OCI-LY3 (cell line): ENCODE data around the gene MUC6.

Experiments
- H2AFZ ChIP-seq: fragments of 200-600, 300-600 bp; shearing (Covaris generic); 2 replicates; pipeline ENCODE4 v1.6.0; 2014; ENCODE audit warnings: antibody characterized with exemption, low read depth, low read length
- H3K27ac ChIP-seq: fragments of 200-600, 300-600 bp; sonication (generic); 2 replicates; pipeline ENCODE4 v1.5.1; 2014; ENCODE audit warnings: mild to moderate bottlenecking, low read length, moderate library complexity, mixed read lengths
- H3K27me3 ChIP-seq: fragments of 200-600, 300-600 bp; sonication (generic); 2 replicates; pipeline ENCODE4 v1.6.1; 2014; ENCODE audit warnings: low read depth, low read length, mixed read lengths
- H3K36me3 ChIP-seq: fragments of 200-600, 300-600 bp; sonication (generic); replicated peaks from 2 replicates; pipeline ENCODE3; 2014; ENCODE audit warnings: low read depth, low read length, mixed read lengths
- H3K4me1 ChIP-seq: fragments of 300-600, 200-600 bp; sonication (generic); 2 replicates; pipeline ENCODE4 v1.6.1; 2014; ENCODE audit warnings: low read length, mixed read lengths
- H3K4me2 ChIP-seq: fragments of 200-600, 300-600 bp; sonication (generic); 2 replicates; pipeline ENCODE4 v1.6.1; 2014; ENCODE audit warnings: low read length, mixed read lengths
- H3K4me3 ChIP-seq: fragments of 300-600, 200-600 bp; sonication (generic); 2 replicates; pipeline ENCODE4 v1.5.1; 2014; ENCODE audit warnings: antibody characterized with exemption, mild to moderate bottlenecking, low read length, moderate library complexity
- H3K79me2 ChIP-seq: fragments of 300-600, 200-600 bp; shearing (Covaris generic); 2 replicates; pipeline ENCODE4 v1.6.1; 2014; ENCODE audit warnings: mild to moderate bottlenecking, low read length, mixed read lengths
- H3K9ac ChIP-seq: fragments of 300-600, 200-600 bp; shearing (Covaris generic); 2 replicates; pipeline ENCODE4 v1.6.0; 2014; ENCODE audit warnings: mild to moderate bottlenecking, low read length, moderate library complexity
- H3K9me3 ChIP-seq: fragments of 200-600, 300-600 bp; shearing (Covaris generic); 2 replicates; pipeline ENCODE4 v1.6.1; 2014; ENCODE audit warnings: low read length, mixed read lengths; ENCODE audit not compliant: insufficient read depth
- H4K20me1 ChIP-seq: fragments of 200-600, 300-600 bp; sonication (generic); 2 replicates; pipeline ENCODE4 v1.6.1; 2016; ENCODE audit warnings: low read length, mixed read lengths; ENCODE audit not compliant: insufficient read depth
- EZH2phosphoT487 ChIP-seq: fragments of 200-600 bp; shearing (Covaris generic); IDR thresholded peaks from 2 replicates; pipeline ENCODE4 v1.6.1; 2018; ENCODE audit warnings: antibody characterized with exemption, mixed run types, low read depth
- TF ChIP-seq, protein P1 (sequence below): fragments of 200-600, 300-600 bp; sonication (generic); IDR thresholded peaks from 2 replicates; pipeline ENCODE4 v1.5.1; 2014; ENCODE audit warnings: antibody characterized with exemption, low read length, low read depth

MUC6 gene

DNA sequence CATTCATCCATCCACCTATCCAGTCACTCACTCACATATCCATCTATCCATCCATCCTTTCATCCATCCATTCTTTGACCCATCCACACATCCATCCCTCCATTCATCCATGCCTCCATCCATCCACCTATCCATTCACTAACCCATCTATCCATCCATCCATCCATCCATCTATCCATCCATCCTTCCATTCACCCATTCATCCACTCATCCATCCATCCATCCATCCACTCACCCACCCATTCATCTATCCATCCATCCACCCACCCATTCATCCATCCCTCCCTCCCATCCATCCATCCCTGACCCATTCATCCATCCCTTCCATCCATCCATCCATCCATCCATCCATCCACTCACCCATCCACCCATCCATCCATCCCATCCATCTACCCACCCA lies 33.2 kb upstream of the MUC6 start:
- Histone ChIP-seq H3K27ac (no peak overlapping the region), H3K4me2 (no peak overlapping the region), H4K20me1 (no peaks in the 10 kb centered on the region), H3K36me3 (no peaks in the 10 kb centered on the region), H3K79me2 (no peaks in the 10 kb centered on the region), H3K4me1 (no peaks in the 10 kb centered on the region), H3K9ac (no peak overlapping the region), H2AFZ (no peak overlapping the region), H3K4me3 (no peak overlapping the region), H3K9me3 (no peaks in the 10 kb centered on the region), H3K27me3 (peaks cover 4% of the 10 kb centered on the region; the same call in 1 of the 2 replicates)
- TF ChIP-seq EZH2phosphoT487 = no peak
- TF ChIP-seq, protein P1, sequence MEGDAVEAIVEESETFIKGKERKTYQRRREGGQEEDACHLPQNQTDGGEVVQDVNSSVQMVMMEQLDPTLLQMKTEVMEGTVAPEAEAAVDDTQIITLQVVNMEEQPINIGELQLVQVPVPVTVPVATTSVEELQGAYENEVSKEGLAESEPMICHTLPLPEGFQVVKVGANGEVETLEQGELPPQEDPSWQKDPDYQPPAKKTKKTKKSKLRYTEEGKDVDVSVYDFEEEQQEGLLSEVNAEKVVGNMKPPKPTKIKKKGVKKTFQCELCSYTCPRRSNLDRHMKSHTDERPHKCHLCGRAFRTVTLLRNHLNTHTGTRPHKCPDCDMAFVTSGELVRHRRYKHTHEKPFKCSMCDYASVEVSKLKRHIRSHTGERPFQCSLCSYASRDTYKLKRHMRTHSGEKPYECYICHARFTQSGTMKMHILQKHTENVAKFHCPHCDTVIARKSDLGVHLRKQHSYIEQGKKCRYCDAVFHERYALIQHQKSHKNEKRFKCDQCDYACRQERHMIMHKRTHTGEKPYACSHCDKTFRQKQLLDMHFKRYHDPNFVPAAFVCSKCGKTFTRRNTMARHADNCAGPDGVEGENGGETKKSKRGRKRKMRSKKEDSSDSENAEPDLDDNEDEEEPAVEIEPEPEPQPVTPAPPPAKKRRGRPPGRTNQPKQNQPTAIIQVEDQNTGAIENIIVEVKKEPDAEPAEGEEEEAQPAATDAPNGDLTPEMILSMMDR = no peak

DNA sequence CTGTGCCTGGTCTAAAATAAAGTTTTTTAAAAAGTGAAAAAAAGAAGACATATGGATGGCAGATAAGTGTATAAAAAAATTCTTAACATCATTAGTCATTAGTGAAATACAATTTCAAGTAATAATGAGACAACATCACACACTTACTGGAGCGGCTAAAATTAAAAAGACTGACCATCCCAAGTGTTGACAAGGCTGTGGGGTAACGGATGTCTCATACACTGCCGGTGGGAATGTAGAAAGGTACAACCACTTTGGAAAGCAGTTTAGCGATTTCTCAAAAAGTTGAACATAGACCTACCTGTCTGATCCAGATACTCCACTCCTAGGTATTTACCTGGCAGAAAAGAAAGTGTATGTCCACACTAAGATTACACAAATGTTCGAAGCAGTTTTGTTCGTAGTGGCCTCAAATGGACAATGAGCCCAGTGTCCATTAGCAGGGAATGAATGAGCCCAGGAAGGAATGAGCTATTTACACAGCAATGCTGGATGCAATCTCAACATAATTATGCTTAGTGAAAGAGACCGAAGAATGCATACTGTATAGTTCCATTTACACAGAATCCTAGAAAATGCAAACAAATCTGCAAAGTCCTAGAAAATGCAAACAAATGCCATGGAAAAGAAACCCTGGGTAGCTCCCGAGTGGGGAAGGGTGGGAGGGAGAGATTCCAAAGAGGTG lies 31.4 kb upstream of the MUC6 start:
- Histone ChIP-seq H3K4me1 (no peaks in the 10 kb centered on the region), H3K79me2 (no peaks in the 10 kb centered on the region), H3K27me3 (peaks cover 10% of the 10 kb centered on the region; the same call in 1 of the 2 replicates), H4K20me1 (no peaks in the 10 kb centered on the region), H2AFZ (no peak overlapping the region), H3K4me2 (no peak overlapping the region), H3K27ac (no peak overlapping the region), H3K9ac (no peak overlapping the region), H3K9me3 (no peaks in the 10 kb centered on the region), H3K36me3 (no peaks in the 10 kb centered on the region), H3K4me3 (no peak overlapping the region)
- TF ChIP-seq, protein P1 = no peak
- TF ChIP-seq EZH2phosphoT487 = no peak

DNA sequence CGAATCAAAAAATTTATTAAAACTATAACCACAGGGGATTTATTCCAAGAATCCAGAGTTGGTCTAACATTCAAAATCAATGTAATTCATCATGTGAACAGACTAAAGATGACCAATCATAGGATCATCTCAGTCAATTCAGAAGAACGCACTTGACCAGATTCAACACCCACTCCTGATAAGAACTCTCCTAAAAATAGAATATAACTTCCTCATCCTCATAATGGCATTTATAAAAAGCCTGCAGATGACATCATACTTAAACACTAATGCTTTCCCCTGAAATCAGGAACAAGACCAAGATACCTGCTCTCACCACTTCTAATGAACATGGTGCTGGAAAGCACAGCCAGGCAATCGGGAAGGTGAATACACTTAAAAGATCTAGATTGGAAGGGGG lies 27.6 kb upstream of the MUC6 start:
- H3K4me1 ChIP-seq = no peaks in the 10 kb centered on the region
- no peak overlapping the region for H3K27ac ChIP-seq
- no peak overlapping the region for H3K9ac ChIP-seq
- no peak overlapping the region for H3K4me2 ChIP-seq
- no peak for TF ChIP-seq EZH2phosphoT487
- no peaks in the 10 kb centered on the region for H3K79me2 ChIP-seq
- no peaks in the 10 kb centered on the region for H3K36me3 ChIP-seq
- no peaks in the 10 kb centered on the region for H4K20me1 ChIP-seq
- H3K4me3 ChIP-seq = no peak overlapping the region
- peaks cover 18% of the 10 kb centered on the region; the same call in 1 of the 2 replicates for H3K27me3 ChIP-seq
- H3K9me3 ChIP-seq = no peaks in the 10 kb centered on the region
- H2AFZ ChIP-seq = no peak overlapping the region

DNA sequence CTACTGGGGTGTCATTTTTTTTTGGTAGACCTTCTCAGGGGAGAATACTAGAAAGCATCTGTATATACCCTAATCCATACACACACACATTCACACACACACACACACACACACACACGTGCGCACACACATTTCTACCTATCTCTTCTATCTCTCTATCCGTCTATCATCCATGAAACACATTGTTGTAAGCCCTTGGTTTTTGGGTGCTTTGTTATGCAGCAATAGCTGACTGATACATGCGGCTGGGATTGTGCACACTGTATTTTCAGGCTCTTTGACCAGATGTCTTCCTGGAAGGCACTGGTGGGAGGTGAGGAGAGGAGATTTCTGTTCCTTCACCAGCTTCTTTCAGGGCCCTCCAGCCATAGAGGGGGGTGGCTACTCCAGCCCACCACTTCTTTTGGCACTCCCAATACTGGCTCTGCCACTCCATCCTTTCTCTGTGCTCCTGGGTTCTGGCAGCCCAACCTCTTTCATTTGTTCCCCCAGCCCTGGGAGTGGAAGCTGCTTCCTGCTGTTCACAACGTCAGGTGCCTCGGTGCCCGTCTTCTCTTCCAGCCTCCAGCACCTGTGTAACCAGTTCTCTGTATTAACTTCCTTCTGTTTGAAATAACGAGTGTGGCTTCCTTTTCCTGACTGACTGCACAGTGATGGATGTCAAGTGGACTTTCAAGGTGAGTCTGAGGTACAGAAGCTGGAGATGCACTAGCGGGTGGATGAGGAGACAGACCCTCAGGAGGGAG lies 25.7 kb upstream of the MUC6 start:
- H3K4me2 ChIP-seq = no peak overlapping the region
- no peak overlapping the region for H3K27ac ChIP-seq
- H4K20me1 ChIP-seq = no peaks in the 10 kb centered on the region
- no peaks in the 10 kb centered on the region for H3K4me1 ChIP-seq
- H3K27me3 ChIP-seq = peaks cover 13% of the 10 kb centered on the region; the same call in 1 of the 2 replicates
- no peaks in the 10 kb centered on the region for H3K36me3 ChIP-seq
- no peaks in the 10 kb centered on the region for H3K9me3 ChIP-seq
- H3K9ac ChIP-seq = no peak overlapping the region
- no peaks in the 10 kb centered on the region for H3K79me2 ChIP-seq
- H2AFZ ChIP-seq = no peak overlapping the region
- no peak overlapping the region for H3K4me3 ChIP-seq
- TF ChIP-seq EZH2phosphoT487 = no peak
- TF ChIP-seq, protein P1 = no peak
